SK-N-DZ (cell line): Measurements from ENCODE around the gene ATG9A.
A peak's percentile ranks its signal among the peaks of the same experiment; 100 is the strongest.

ENCODE experiments used
- DNase-seq: peaks from one replicate; pipeline ENCODE4 v3.0.0-alpha.2; 2015; ENCODE audit warnings: low spot score

ATG9A gene

GRCh38 chr2:219252900-219253752 lies 23.7 kb upstream of the ATG9A start, which contains the start of gene TUBA4B:
TSS of gene TUBA4B (plus strand) at chr2:219253243. CDS start at chr2:219253408, 165 bp downstream.
- no peak for DNase-seq

GRCh38 chr2:219252570-219252899 lies 23.1 kb upstream of the ATG9A start:
- no peak for DNase-seq

GRCh38 chr2:219252084-219252483 lies 22.6 kb upstream of the ATG9A start:
- DNase-seq = no peak

DNA sequence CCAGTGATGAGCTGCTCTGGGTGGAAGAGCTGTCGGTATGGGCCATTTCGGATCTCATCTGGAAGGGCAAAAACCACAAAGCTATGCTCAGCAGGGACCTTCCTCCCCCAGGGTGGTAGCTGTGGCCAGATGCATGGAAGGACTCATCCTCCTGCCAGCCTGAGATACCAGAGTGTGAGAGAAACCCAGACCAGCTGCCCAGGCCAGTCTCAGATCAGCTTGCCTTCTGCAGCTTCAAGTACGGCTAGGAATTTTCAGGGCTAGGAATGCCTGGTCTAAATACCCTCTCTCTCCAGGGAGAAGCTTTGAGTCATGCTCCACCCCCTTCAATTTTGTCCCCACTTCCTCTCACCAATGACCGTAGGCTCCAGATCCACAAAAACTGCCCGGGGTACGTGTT lies 22.2 kb upstream of the ATG9A start:
- no peak for DNase-seq

DNA sequence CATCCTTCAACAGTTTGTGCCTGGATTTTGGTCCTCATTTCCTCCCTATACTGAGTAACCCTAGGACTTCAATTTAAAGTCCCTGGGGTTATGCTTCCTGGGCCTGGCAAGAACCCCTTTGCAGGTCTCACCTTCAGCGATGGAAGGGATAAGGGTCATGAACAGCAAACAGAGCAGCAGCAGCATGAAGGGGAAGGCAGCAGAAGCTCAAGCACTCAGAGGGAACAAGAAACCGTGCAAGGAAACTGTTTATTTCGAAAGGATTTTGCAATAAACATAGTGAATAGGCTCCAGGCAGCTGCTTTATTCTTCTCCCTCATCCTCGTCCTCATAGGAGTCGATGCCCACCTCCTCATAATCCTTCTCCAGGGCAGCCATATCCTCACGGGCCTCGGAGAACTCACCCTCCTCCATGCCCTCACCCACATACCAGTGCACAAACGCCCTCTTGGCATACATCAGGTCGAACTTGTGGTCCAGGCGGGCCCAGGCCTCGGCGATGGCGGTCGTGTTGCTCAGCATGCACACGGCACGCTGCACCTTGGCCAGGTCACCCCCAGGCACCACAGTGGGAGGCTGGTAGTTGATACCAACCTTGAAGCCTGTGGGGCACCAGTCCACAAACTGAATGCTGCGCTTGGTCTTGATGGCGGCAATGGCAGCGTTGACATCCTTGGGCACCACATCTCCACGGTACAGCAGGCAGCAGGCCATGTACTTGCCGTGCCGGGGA lies 20.8 kb upstream of the ATG9A start:
- DNase-seq = no peak

DNA sequence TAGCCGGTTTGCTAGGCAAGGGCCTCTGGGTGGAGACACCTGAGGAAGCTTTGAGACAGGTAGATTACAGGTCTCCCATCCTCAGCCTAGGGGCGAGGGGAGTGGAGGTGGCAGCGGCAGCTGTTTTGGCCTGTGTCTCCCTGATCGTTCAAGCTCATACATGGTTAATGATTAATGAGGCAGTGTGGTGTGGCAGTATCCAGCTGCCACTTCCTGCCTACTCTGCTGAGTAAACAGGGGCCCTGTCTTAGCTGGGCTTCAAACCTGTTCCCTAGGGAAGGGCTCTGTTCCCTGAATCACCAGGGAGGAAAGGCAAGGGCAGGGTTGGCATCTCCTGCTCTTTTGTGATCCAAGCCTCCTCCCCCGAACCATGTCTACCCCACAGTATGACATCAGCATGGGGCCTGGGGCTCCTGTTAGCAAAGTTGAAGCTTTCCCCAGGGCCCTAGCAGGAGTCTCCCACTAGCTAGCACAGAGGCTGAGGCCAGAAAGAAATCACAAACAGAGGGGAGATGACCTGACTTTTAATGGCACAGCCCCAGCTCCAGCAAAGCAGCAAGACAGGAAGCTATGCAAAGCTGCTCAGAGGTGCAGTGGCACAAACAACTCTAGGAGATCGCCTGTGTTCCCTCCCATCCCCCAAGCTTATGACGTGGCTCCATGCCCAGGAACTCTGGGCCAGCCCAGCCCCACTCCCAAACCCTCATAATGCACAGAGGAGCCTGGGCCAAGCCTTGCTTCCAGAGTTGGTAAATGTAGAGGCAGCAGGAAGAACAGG lies 20.0 kb upstream of the ATG9A start:
- DNase-seq = no peak

DNA sequence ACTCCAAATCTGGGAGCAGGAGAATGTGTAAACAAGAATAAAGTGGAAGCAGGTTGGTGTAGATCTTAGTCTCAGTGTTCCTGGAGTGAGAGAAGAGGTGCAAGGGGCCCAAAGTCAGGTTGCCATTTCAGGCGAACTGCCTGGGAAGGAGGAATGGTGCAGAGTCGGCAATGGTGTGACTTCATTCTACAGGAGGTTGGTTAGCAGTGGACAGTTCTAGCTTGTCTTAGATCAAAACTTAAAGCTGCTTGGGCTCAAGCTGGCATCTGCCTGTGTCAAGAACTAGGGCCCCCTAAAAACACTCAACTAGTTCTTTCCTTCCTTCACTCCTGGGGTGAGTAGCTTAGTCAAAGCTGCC lies 19.4 kb upstream of the ATG9A start:
- DNase-seq = no peak

GRCh38 chr2:219247678-219248642 lies 18.5 kb upstream of the ATG9A start:
- no peak for DNase-seq

GRCh38 chr2:219246559-219246958 lies 17.1 kb upstream of the ATG9A start:
- DNase-seq = no peak

DNA sequence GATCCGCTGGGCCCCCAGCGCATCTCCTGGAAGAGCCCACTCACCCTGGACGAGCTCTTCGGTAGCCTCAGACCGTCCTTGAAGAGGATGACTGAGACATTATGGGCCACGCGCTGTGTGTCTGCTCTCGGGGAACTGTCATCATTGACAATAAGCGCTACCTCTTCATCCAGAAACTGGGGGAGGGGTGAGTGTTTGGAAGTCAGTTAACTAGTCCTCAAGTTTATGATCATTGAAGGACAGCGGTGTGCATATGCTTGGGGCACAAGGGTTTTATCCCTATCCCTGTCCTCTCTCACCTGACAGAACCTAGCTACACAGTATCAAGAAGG lies 16.4 kb upstream of the ATG9A start:
- no peak for DNase-seq

GRCh38 chr2:219245148-219245898 lies 15.9 kb upstream of the ATG9A start, which contains the start of the genes GLB1L and STK16:
TSS of gene GLB1L (minus strand) at chr2:219245444. CDS start at chr2:219243573, 1,871 bp downstream.
TSS of gene STK16 (plus strand) at chr2:219245479. CDS start at chr2:219246000, 521 bp downstream.
- peak; percentile 91 for DNase-seq

- no peak for DNase-seq
Measured at GRCh38 chr2:219244789-219245147, 15.3 kb upstream of the ATG9A start.

- no peak for DNase-seq
Measured at GRCh38 chr2:219243291-219243761, 13.9 kb upstream of the ATG9A start.

- DNase-seq = no peak
Measured at GRCh38 chr2:219234331-219234730, 4.9 kb upstream of the ATG9A start.

GRCh38 chr2:219230059-219230540 lies 664 bp upstream of the ATG9A start:
- DNase-seq = no peak

GRCh38 chr2:219228911-219229304 lies 528 bp downstream of the ATG9A start:
- DNase-seq = no peak

DNA sequence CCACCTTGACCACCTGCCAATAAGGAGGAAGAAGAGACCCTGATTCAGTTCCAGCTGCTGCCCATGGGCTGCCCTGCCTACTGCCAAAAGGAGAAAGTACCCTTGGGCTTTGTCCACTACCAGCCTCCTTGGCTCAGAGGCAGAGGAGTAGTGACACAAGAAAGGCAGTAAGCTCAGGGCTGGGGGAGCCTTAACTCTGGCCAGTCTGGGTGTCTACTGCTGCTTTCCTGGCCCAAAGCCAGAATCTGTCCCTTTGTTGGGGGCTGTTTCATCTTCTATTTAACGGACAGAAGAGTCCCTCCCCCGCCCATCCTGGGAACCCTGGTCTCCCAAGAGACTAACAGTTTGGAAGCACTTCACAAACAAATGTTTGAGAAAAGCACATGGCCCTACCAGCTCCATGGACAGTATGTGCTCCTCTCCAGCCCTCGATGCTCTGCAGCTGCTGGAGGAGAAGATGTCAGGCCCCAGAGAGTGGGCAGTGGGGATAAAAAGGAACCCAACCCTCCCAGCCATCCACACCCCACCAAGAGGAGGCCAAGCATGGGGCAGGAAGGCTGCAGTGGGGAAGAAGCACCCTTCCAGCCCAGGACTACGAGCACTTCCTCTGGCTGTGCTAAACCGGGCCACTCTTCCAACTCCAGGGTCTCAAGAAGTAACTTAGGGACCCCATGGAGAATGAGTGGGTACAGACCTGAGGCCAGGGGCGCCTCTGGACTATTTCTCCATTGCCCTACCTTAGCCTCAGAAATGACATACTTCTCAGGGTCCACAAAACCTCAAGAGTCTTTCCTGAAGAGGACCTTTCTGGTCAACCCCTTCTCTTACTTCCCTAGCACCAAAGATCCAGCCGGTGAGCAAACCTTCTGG lies 1.2 kb downstream of the ATG9A start:
- DNase-seq = no peak

DNA sequence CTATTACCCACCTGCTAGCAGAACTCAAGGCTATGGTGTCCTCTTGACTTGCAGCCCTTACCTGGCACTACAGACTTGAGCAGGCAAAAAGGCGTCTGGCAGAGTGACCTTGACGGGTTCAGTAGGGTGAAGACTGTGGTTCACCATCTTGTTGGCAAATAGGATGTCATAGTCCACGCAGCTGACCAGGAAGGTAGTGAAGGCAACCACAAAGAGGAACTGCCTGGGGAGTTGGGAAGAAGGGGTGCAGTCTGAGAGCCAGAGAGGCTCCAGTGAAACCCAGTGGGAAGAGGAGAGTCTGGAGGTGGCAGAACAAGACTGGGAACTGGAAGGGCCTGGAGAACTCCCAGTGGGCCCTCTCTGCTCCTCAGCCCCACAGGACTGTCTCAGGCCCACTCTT lies 4.1 kb downstream of the ATG9A start:
- no peak for DNase-seq
